Activated CD8-positive, alpha-beta T cell treated with anti-CD3 and anti-CD28 coated beads for 36 hours (primary cell): ENCODE data around the gene NBAS. TPM values are rescaled to one million over a fixed set of nuclear protein-coding genes. Genes with fewer than 3 reads are reported as not detected.

Experiments used
- ATAC-seq: fragments of 200-7000 bp; cut with Tn5 transposase; one replicate; pipeline ENCODE4 v1.10.0; 2021; ENCODE audit warnings: mild to moderate bottlenecking, moderate library complexity
- CTCF ChIA-PET: fragments of 350-600 bp; sonication (Branson Sonifier 250); formaldehyde crosslinking; loops from one replicate; lab custom pipeline; 2021; ENCODE audit warnings: antibody characterized with exemption; lab: Charles Lee
- POLR2A ChIA-PET: fragments of 350-600 bp; sonication (Branson Sonifier 250); formaldehyde crosslinking; loops from one replicate; lab custom pipeline; 2021; ENCODE audit warnings: antibody characterized with exemption; lab: Charles Lee
- DNase-seq: peaks from one replicate; pipeline ENCODE4 v3.0.0-alpha.2; 2020
- H3K27ac Mint-ChIP-seq: one replicate; pipeline ENCODE4 v1.8.0; 2021; ENCODE audit warnings: mild to moderate bottlenecking, mixed read lengths
- H3K27me3 Mint-ChIP-seq: one replicate; pipeline ENCODE4 v1.8.0; 2021; ENCODE audit warnings: mixed read lengths
- H3K36me3 Mint-ChIP-seq: one replicate; pipeline ENCODE4 v1.8.0; 2021; ENCODE audit warnings: low read depth, mixed read lengths
- H3K4me1 Mint-ChIP-seq: one replicate; pipeline ENCODE4 v1.8.0; 2021; ENCODE audit warnings: low read depth, mixed read lengths
- H3K4me3 Mint-ChIP-seq: one replicate; pipeline ENCODE4 v1.8.0; 2021; ENCODE audit warnings: mild to moderate bottlenecking, moderate library complexity, mixed read lengths
- H3K9me3 Mint-ChIP-seq: one replicate; pipeline ENCODE4 v1.8.0; 2021; ENCODE audit warnings: mixed read lengths
- intact Hi-C: fragments of 100-400 bp; cut with micrococcal nuclease; formaldehyde crosslinking; loops from one replicate; pipeline ENCODE4 v1.10.0; 2022
- total RNA-seq, 2 experiments: library from RNA; stranded (reverse); gene quantifications; one replicate each; pipeline ENCODE4 v1.2.3, GENCODE V29; 2021
- TF ChIP-seq, protein P1 (sequence below): fragments of 200-600 bp; IDR thresholded peaks from one replicate; pipeline ENCODE4 v1.8.0; 2022; ENCODE audit warnings: antibody characterized with exemption, mild to moderate bottlenecking

The NBAS gene
- total RNA-seq, 2 experiments from 2014 or later, result 40.9 to 41.9 TPM

DNA sequence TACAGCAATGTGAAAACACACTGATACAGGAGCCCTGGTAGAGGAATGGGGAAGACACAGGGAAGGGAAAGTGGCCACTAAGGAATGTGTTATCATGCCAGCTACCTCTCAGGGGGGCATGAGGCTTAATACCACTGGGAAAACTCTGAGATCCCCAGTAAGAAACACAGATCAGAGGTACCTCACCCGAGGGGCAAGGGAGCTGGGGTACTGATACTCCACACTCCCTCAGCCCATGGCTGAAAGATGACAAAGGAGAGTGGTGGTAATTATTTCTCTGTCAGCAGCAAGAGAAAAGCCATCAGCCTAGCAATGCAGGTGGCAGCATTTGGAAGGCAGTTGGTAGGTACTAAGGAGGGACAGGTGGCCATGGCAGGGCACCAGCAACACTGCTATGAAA is 434.8 kb downstream of the NBAS start:
- Mint-ChIP-seq H3K27me3 (no peaks in the 10 kb centered on the region), H3K4me3 (no peak overlapping the region), H3K4me1 (no peaks in the 10 kb centered on the region), H3K27ac (no peak overlapping the region), H3K9me3 (no peaks in the 10 kb centered on the region), H3K36me3 (no peaks in the 10 kb centered on the region)
- TF ChIP-seq, protein P1, sequence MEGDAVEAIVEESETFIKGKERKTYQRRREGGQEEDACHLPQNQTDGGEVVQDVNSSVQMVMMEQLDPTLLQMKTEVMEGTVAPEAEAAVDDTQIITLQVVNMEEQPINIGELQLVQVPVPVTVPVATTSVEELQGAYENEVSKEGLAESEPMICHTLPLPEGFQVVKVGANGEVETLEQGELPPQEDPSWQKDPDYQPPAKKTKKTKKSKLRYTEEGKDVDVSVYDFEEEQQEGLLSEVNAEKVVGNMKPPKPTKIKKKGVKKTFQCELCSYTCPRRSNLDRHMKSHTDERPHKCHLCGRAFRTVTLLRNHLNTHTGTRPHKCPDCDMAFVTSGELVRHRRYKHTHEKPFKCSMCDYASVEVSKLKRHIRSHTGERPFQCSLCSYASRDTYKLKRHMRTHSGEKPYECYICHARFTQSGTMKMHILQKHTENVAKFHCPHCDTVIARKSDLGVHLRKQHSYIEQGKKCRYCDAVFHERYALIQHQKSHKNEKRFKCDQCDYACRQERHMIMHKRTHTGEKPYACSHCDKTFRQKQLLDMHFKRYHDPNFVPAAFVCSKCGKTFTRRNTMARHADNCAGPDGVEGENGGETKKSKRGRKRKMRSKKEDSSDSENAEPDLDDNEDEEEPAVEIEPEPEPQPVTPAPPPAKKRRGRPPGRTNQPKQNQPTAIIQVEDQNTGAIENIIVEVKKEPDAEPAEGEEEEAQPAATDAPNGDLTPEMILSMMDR, result no peak
- ChIA-PET CTCF (interaction anchor here (0.8 to 1.2 kb wide), 2 partner anchors 34 kb away, joined by 3 to 4 read pairs; no protein-coding TSS in a partner anchor), POLR2A (no interaction called here)
- intact Hi-C loops, result no loop called here
- ATAC-seq (no peak), DNase-seq (no peak)

DNA sequence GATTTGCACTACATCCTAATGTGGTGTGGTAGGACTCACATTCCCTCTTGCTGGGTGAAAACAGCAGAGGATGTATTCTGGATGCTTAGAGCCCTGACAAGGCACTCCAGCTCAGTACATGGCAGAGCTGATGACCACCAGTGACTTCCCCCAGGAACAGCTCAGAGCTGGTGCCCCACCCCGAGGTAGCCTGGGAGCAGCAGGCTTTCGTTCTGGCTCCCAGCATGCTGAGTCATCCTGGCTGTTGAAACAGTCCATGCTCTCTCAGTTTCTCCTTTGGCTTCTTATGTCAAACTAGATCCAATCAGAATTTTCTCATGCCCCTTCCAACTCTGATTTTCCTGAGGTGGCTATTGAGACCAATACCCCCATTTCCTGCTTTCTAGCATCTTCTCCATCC is 438.2 kb downstream of the NBAS start:
- POLR2A ChIA-PET, result interaction anchor here (0.6 to 1.3 kb wide), 2 partner anchors 21 to 438 kb away, joined by 3 read pairs; partner anchors contain the start of gene NBAS
- Mint-ChIP-seq H3K9me3 (no peaks in the 10 kb centered on the region), H3K27ac (no peak overlapping the region), H3K4me3 (no peak overlapping the region), H3K27me3 (no peaks in the 10 kb centered on the region), H3K4me1 (peaks cover 7% of the 10 kb centered on the region), H3K36me3 (no peaks in the 10 kb centered on the region)
- ATAC-seq (no peak), DNase-seq (no peak)
- TF ChIP-seq, protein P1, result no peak
- intact Hi-C loops, result no loop called here
- CTCF ChIA-PET, result no interaction called here

DNA sequence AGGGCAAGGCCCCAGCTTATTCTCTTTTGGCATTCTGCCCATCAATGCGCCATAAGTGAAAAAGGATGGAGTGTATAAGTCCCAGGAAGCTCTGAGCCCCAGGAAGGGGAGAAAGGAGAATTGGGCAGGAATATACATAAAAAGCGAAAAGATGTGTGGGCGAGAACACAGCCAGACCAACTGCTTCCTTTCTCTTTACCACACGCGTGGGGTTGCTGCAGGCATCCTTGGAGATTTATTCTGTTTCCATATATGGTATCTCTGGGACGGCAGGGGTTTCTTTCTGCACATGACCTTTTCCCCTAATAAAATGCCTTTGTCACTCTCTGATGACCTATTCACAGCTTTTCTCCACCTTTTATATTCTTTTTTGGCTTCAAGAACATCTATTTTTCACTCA is 440.5 kb downstream of the NBAS start:
- DNase-seq (no peak), ATAC-seq (no peak)
- intact Hi-C loops, result no loop called here
- no peaks in the 10 kb centered on the region for H3K27me3 Mint-ChIP-seq
- H3K9me3 Mint-ChIP-seq, result no peaks in the 10 kb centered on the region
- POLR2A ChIA-PET, result no interaction called here
- H3K4me1 Mint-ChIP-seq, result peaks cover 7% of the 10 kb centered on the region
- H3K36me3 Mint-ChIP-seq, result no peaks in the 10 kb centered on the region
- TF ChIP-seq, protein P1, result no peak
- no peak overlapping the region for H3K27ac Mint-ChIP-seq
- CTCF ChIA-PET, result no interaction called here
- H3K4me3 Mint-ChIP-seq, result no peak overlapping the region

DNA sequence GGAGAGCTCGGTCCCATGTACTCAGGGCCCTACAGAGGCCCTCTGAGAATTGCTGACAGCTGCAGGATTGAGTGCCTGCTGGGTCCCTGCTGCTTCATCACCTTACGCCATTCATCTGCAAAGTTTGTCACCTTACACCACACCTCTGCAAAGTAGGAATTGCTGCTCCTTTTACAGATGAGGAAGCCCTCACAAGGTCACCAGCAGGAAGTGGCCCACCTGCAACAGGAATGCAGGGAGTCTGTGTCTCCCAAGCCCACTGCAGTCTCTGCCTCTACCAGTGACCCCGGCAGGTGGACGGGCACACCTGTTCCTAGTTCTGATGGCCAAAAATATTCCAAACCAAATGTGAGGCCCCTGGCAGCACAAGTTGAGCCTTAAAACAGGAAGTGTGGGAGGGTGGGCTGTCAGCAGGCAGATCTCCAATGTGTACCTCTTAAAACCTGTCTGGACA is 441.4 kb downstream of the NBAS start:
- TF ChIP-seq, protein P1, result no peak
- no peak overlapping the region for H3K4me3 Mint-ChIP-seq
- ATAC-seq (no peak), DNase-seq (no peak)
- no peaks in the 10 kb centered on the region for H3K9me3 Mint-ChIP-seq
- no peaks in the 10 kb centered on the region for H3K27me3 Mint-ChIP-seq
- H3K27ac Mint-ChIP-seq, result no peak overlapping the region
- peaks cover 7% of the 10 kb centered on the region for H3K4me1 Mint-ChIP-seq
- ChIA-PET CTCF (no interaction called here), POLR2A (no interaction called here)
- no peaks in the 10 kb centered on the region for H3K36me3 Mint-ChIP-seq
- intact Hi-C loops, result no loop called here

DNA sequence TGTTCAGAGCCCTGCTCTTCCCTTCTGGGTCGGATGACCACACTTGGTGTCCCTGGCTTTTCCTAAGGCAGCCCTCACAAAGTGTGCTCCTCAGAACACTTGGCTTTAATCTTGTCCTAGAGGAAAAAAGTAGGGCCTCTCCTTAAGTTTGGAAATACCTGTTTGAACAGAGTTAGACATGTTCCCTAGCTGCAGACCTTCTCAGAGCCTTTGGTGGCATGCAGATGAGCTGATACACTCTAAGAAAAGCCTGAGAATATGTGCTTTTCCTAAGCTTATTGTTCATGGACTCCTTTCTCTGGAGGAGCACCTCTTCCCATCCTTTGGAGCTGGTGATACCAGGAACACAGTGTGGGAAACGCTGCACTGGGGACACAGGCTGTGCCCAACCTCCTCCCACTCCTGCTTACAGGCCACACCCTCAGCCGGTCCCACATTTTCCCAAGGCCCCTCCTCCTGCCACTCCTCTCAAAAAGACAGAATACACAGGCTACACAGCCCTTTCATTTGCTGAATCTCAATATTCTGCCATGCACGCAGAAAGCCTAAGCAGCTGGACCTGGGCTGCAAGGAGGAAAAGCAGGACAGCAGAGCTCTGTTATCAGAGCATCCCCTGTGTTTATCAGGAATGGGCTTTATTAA is 443.6 kb downstream of the NBAS start:
- Mint-ChIP-seq H3K9me3 (peaks cover 6% of the 10 kb centered on the region), H3K27me3 (no peaks in the 10 kb centered on the region), H3K4me1 (peaks cover 7% of the 10 kb centered on the region), H3K36me3 (no peaks in the 10 kb centered on the region), H3K27ac (no peak overlapping the region), H3K4me3 (no peak overlapping the region)
- CTCF ChIA-PET, result no interaction called here
- TF ChIP-seq, protein P1, result no peak
- ATAC-seq (no peak), DNase-seq (no peak)
- intact Hi-C loops, result no loop called here
- POLR2A ChIA-PET, result no interaction called here

Other genes with a start within 250 kb of the NBAS start
- gene DDX1, start 30.5 kb upstream of the NBAS start, total RNA-seq, result 10 to 100 TPM; 90.3 to 92.5 TPM